GM10248 (cell line): Measurements from ENCODE around the gene PRKCB.
A peak's percentile ranks its signal among the peaks of the same experiment; 100 is the strongest.

Experiments used
- CTCF ChIA-PET: fragments of 300-600 bp; sonication (Branson Sonifier 250); formaldehyde crosslinking; extraction: SDS; loops from one replicate; lab custom pipeline; 2021; ENCODE audit warnings: antibody characterized with exemption; lab: Yijun Ruan, JAX
- POLR2A ChIA-PET: fragments of 350-650 bp; sonication (Branson Sonifier 250); formaldehyde crosslinking; extraction: SDS; loops from one replicate; lab custom pipeline; 2020; ENCODE audit warnings: antibody characterized with exemption; lab: Yijun Ruan, JAX
- DNase-seq: peaks from one replicate; pipeline ENCODE4 v3.0.0; 2012; ENCODE audit errors: extremely low spot score
- CTCF ChIP-seq: IDR thresholded peaks from 2 replicates; pipeline ENCODE4 v1.5.1; 2012; ENCODE audit warnings: mild to moderate bottlenecking, low read depth; ENCODE audit errors: extremely low read depth, missing control alignments, control extremely low read depth

The PRKCB gene

GRCh38 chr16:23979982-23980381, 144.2 kb downstream of the PRKCB start:
- DNase-seq: no peak
- POLR2A ChIA-PET: no interaction called here
- TF ChIP-seq CTCF: no peak
- CTCF ChIA-PET: interaction anchor here (0.7 to 1.2 kb wide), 4 partner anchors 10 to 28 kb away, joined by 3 to 4 read pairs (median 3); no protein-coding TSS in a partner anchor

- ChIA-PET CTCF (no interaction called here), POLR2A (no interaction called here)
- no peak for DNase-seq
- TF ChIP-seq CTCF: no peak
Measured at GRCh38 chr16:23981429-23982399, 145.9 kb downstream of the PRKCB start.

GRCh38 chr16:23986455-23986854, 150.7 kb downstream of the PRKCB start:
- CTCF ChIA-PET: interaction anchor here (1.1 kb wide), 1 partner anchor 16 kb away, joined by 3 read pairs; no protein-coding TSS in a partner anchor
- POLR2A ChIA-PET: no interaction called here
- TF ChIP-seq CTCF: no peak
- DNase-seq: no peak

- ChIA-PET POLR2A (no interaction called here), CTCF (interaction anchor here (5.6 kb wide), 1 partner anchor 23 kb away, joined by 32 read pairs; no protein-coding TSS in a partner anchor)
- TF ChIP-seq CTCF: no peak
- DNase-seq: peak; percentile 53
Measured at GRCh38 chr16:23987443-23987842, 151.7 kb downstream of the PRKCB start.

- DNase-seq: no peak
- no peak for TF ChIP-seq CTCF
- CTCF ChIA-PET: interaction anchor here (1.2 to 5.6 kb wide), 5 partner anchors 10 to 189 kb away, joined by 3 to 32 read pairs (median 4); no protein-coding TSS in a partner anchor
- POLR2A ChIA-PET: no interaction called here
Measured at GRCh38 chr16:23990507-23990906, 154.7 kb downstream of the PRKCB start.

- POLR2A ChIA-PET: interaction anchor here (0.7 kb wide), 1 partner anchor 252 kb away, joined by 3 read pairs; no protein-coding TSS in a partner anchor
- DNase-seq: no peak
- CTCF ChIA-PET: interaction anchor here (1.0 to 5.6 kb wide), 6 partner anchors 9 to 190 kb away, joined by 3 to 32 read pairs (median 4); no protein-coding TSS in a partner anchor
Measured at GRCh38 chr16:23991066-23991465, 155.3 kb downstream of the PRKCB start.

More at GRCh38 chr16:23991066-23991465, 155.3 kb downstream of the PRKCB start:
- no peak for TF ChIP-seq CTCF
